Measurements from ENCODE around the gene TMEM86B.

The TMEM86B gene

DNA sequence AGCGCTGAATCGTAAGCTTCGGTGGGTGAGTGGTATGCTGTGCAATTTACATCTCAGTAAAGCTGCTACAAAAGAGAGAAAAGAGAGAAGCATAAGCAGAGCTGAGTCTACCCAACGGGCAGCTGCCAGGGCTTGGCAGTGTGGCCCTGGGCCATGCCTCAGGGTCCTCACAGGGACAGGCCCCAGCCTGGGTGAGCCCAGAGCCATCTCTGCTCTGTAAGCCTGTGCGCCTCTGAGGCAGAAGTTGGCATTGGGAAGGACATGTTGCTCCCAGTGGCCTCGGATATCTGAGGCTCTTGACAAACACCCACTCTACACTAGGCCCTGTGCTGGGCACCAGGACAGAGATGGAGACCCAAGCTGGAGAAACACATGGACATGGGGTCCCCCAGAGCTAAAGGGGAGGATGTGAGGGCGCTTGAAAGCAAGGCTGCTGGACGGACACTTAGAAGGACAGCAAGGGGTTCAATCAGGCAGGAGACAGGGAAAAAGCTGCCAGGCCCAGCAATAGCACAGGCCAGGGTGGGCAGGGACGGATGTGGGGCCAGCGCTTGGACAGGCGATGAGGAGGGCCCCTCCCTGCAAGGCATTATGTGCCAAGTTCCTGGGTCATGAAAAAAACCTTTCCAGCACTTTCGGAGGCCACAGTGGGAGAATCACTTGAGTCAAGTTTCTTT lies 15.6 kb upstream of the TMEM86B start:
- POLR2A ChIA-PET = interaction anchor here (0.7 kb wide), 1 partner anchor 98 kb away, joined by 6 read pairs; no protein-coding TSS in a partner anchor
- TF ChIP-seq ZNF791 (tag by site-specific recombination; IDR thresholded peaks at IDR 0.05) (no peak), ZNF169 (tag by site-specific recombination; IDR thresholded peaks at IDR 0.05) (no peak)
- no peak overlapping the region for H3K27ac ChIP-seq (ENCODE audit: extremely low read depth, low read depth, low read length)
- CTCF ChIA-PET = interaction anchor here (0.8 kb wide), 1 partner anchor 110 kb away, joined by 3 read pairs; no protein-coding TSS in a partner anchor
- H3K4me3 ChIP-seq (ENCODE audit: low read depth, low read length) = no peak overlapping the region
- H3K36me3 ChIP-seq (ENCODE audit: control insufficient read depth in 2 of 2, insufficient read depth in 1 of 2, low read length in 2 of 2) = peaks cover 32 to 87% of the 10 kb centered on the region in 2 experiments; a peak in 2 of 3 replicates
- H3K4me1 ChIP-seq (ENCODE audit: control insufficient read depth, insufficient read depth, low read length) = no peaks in the 10 kb centered on the region
- H3K9me3 ChIP-seq (ENCODE audit: control insufficient read depth, insufficient read depth, low read depth, low read length) = no peaks in the 10 kb centered on the region

GRCh38 chr19:55242517-55242916 lies 14.0 kb upstream of the TMEM86B start:
- no peaks in the 10 kb centered on the region for H3K4me1 ChIP-seq (ENCODE audit: control insufficient read depth, insufficient read depth, low read length)
- TF ChIP-seq INSM2 (tag by site-specific recombination; IDR thresholded peaks at IDR 0.05) (no peak), MEIS1 (CRISPR knock-in tag; IDR thresholded peaks at IDR 0.05; ENCODE audit: borderline replicate concordance) (no peak), ZNF433 (tag by site-specific recombination; IDR thresholded peaks at IDR 0.05; ENCODE audit: low read depth) (no peak), OSR2 (tag by site-specific recombination; IDR thresholded peaks at IDR 0.05) (no peak), ZNF155 (tag by site-specific recombination; IDR thresholded peaks at IDR 0.05) (no peak), ZNF521 (tag by site-specific recombination; IDR thresholded peaks at IDR 0.05) (no peak), ZBTB8A (tag by site-specific recombination; IDR thresholded peaks at IDR 0.05) (no peak), KLF8 (tag by site-specific recombination; IDR thresholded peaks at IDR 0.05) (no peak), GFI1B (tag by site-specific recombination; IDR thresholded peaks at IDR 0.05) (no peak)
- TF ChIP-seq, protein P1, sequence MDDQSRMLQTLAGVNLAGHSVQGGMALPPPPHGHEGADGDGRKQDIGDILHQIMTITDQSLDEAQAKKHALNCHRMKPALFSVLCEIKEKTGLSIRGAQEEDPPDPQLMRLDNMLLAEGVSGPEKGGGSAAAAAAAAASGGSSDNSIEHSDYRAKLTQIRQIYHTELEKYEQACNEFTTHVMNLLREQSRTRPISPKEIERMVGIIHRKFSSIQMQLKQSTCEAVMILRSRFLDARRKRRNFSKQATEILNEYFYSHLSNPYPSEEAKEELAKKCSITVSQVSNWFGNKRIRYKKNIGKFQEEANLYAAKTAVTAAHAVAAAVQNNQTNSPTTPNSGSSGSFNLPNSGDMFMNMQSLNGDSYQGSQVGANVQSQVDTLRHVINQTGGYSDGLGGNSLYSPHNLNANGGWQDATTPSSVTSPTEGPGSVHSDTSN (CRISPR knock-in tag; IDR thresholded peaks at IDR 0.05) = no peak
- no peak overlapping the region for H3K4me3 ChIP-seq (ENCODE audit: low read depth, low read length)
- peaks cover 41 to 94% of the 10 kb centered on the region in 2 experiments; a peak in 2 of 3 replicates for H3K36me3 ChIP-seq (ENCODE audit: control insufficient read depth in 2 of 2, insufficient read depth in 1 of 2, low read length in 2 of 2)
- ChIA-PET CTCF (no interaction called here), POLR2A (interaction anchor here (1.3 kb wide), 1 partner anchor 17 kb away, joined by 3 read pairs; the partner anchor contains the start of gene PPP6R1)
- H3K27ac ChIP-seq (ENCODE audit: extremely low read depth, low read depth, low read length) = no peak overlapping the region
- H3K9me3 ChIP-seq (ENCODE audit: control insufficient read depth, insufficient read depth, low read depth, low read length) = no peaks in the 10 kb centered on the region

DNA sequence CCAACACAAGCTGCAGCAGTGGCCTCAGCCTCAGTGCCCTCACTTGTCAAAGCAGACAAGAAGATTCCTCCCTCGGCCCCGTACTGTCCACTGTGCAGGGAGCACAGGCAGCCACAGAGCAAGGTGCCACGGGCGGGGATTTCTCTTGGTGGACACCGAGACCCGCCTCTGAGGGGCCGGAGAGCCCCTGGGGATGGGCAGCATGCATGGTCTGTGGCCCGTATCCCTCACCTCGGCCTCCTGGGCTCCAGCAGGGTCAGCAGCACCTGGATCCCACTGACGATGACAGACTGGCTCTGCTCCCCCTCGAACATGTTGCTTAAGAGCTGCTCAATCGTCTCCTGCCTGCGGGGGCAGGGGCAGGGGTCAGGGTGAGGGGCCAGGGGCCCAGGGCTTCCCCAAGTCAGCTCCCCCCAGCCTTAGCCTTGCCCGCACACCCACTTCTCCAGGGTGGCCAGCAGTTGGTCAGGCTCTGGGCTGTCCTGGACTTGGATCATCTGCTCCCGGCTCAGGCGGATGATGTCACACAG lies 13.4 kb upstream of the TMEM86B start:
- no peak overlapping the region for H3K27ac ChIP-seq (ENCODE audit: extremely low read depth, low read depth, low read length)
- CTCF ChIA-PET = interaction anchor here (0.6 to 0.9 kb wide), 2 partner anchors 28 to 765 kb away, joined by 3 read pairs; no protein-coding TSS in a partner anchor
- no peaks in the 10 kb centered on the region for H3K9me3 ChIP-seq (ENCODE audit: control insufficient read depth, insufficient read depth, low read depth, low read length)
- H3K4me3 ChIP-seq (ENCODE audit: low read depth, low read length) = no peak overlapping the region
- peaks cover 46 to 95% of the 10 kb centered on the region in 2 experiments for H3K36me3 ChIP-seq (ENCODE audit: control insufficient read depth in 2 of 2, insufficient read depth in 1 of 2, low read length in 2 of 2)
- TF ChIP-seq ZNF518A (tag by site-specific recombination; conservative IDR thresholded peaks at IDR 0.05; ENCODE audit: low read depth) (no peak), ZNF146 (tag by site-specific recombination; IDR thresholded peaks at IDR 0.05) (no peak), ZNF561 (tag by site-specific recombination; IDR thresholded peaks at IDR 0.05; ENCODE audit: borderline replicate concordance) (no peak)
- H3K4me1 ChIP-seq (ENCODE audit: control insufficient read depth, insufficient read depth, low read length) = no peaks in the 10 kb centered on the region
- POLR2A ChIA-PET = interaction anchor here (0.5 to 1.3 kb wide), 2 partner anchors 17 to 33 kb away, joined by 3 read pairs; partner anchors contain the start of gene PPP6R1
